Smooth muscle cell (in vitro differentiated cells): ENCODE measurements around the gene CATSPERE. TPM values are rescaled to one million over a fixed set of nuclear protein-coding genes. Genes with fewer than 3 reads are reported as not detected.
"Not testable (repeated sequence)": the region's sequence is repeated elsewhere in the genome, so short reads cannot be mapped to it uniquely, and the experiment has no call there.

Experiments used
- DNase-seq: peaks from one replicate; lab custom pipeline; 2025; ENCODE audit not compliant: unreplicated experiment; lab: John Stamatoyannopoulos, UW
- H2AFZ ChIP-seq: fragments of 200-600 bp; sonication (generic); 2 replicates; pipeline ENCODE4 v1.6.0; 2016; ENCODE audit warnings: antibody characterized with exemption, low read depth, mild to moderate bottlenecking
- H3F3A ChIP-seq: fragments of 200-600 bp; sonication (generic); 2 replicates; pipeline ENCODE4 v1.6.0; 2017; ENCODE audit warnings: antibody characterized with exemption, low read depth
- H3K27ac ChIP-seq: fragments of 200-600 bp; sonication (generic); 2 replicates; pipeline ENCODE4 v1.5.1; 2016; ENCODE audit warnings: low read depth, mild to moderate bottlenecking
- H3K27me3 ChIP-seq: fragments of 200-600 bp; sonication (generic); 2 replicates; pipeline ENCODE4 v1.6.1; 2016; ENCODE audit warnings: low read depth, mild to moderate bottlenecking
- H3K36me3 ChIP-seq: fragments of 200-600 bp; sonication (generic); 2 replicates; pipeline ENCODE4 v1.5.1; 2016; ENCODE audit warnings: low read depth
- H3K4me1 ChIP-seq: fragments of 200-600 bp; sonication (generic); 2 replicates; pipeline ENCODE4 v1.5.1; 2016; ENCODE audit warnings: low read depth
- H3K4me2 ChIP-seq: fragments of 200-600 bp; sonication (generic); 2 replicates; pipeline ENCODE4 v1.6.0; 2016; ENCODE audit warnings: mild to moderate bottlenecking
- H3K4me3 ChIP-seq: fragments of 200-600 bp; sonication (generic); 2 replicates; pipeline ENCODE4 v1.5.1; 2016; ENCODE audit warnings: mild to moderate bottlenecking
- H3K79me2 ChIP-seq: fragments of 200-600 bp; sonication (generic); 2 replicates; pipeline ENCODE4 v1.6.0; 2016; ENCODE audit warnings: low read depth, mild to moderate bottlenecking
- H3K9ac ChIP-seq: fragments of 200-600 bp; sonication (generic); 2 replicates; pipeline ENCODE4 v1.6.0; 2016; ENCODE audit warnings: low read depth
- H3K9me3 ChIP-seq: fragments of 200-600 bp; sonication (generic); replicated peaks from 2 replicates; pipeline ENCODE4 v1.5.1; 2016; ENCODE audit warnings: low read depth
- H4K20me1 ChIP-seq: fragments of 200-600 bp; sonication (generic); 2 replicates; pipeline ENCODE4 v1.6.0; 2016; ENCODE audit warnings: low read depth
- WGBS: methylation state at CpG from one replicate; pipeline ENCODE4 v1.1.7; 2016; ENCODE audit warnings: low lambda C conversion rate; 5-methylcytosine and 5-hydroxymethylcytosine counted together
- polyA plus RNA-seq: library from polyadenylated mRNA; unstranded; fragments of >200 nt; fragmentation: Nextera tagmentation; extraction: Ambion mirVana; gene quantifications from 2 replicates; pipeline ENCODE4 v1.2.1, GENCODE V29; 2016
- total RNA-seq: library from RNA; depleted of rRNA; stranded (reverse); fragments of >200 nt; gene quantifications from 2 replicates; pipeline ENCODE4 v1.2.3, GENCODE V29; 2014
- TF ChIP-seq, protein P1 (sequence below): fragments of 200-600 bp; sonication (generic); IDR thresholded peaks from 2 replicates; pipeline ENCODE4 v1.5.1; 2017; ENCODE audit warnings: borderline replicate concordance, mild to moderate bottlenecking, antibody characterized with exemption; ENCODE audit not compliant: insufficient read depth, poor library complexity, severe bottlenecking

CATSPERE gene
- total and polyA plus RNA-seq, 2 experiments from 2014 or later, result 0.11 to 0.63 TPM

- H3K27me3 ChIP-seq, result no peaks in the 10 kb centered on the region
- peak overlapping the region; percentile 99 for H3K4me2 ChIP-seq
- peaks cover 61% of the 10 kb centered on the region for H4K20me1 ChIP-seq
- no peaks in the 10 kb centered on the region for H3K9me3 ChIP-seq
- H3F3A ChIP-seq, result no peaks in the 10 kb centered on the region
- H3K79me2 ChIP-seq, result peaks cover 70% of the 10 kb centered on the region
- H3K27ac ChIP-seq, result no peak overlapping the region
- TF ChIP-seq, protein P1, sequence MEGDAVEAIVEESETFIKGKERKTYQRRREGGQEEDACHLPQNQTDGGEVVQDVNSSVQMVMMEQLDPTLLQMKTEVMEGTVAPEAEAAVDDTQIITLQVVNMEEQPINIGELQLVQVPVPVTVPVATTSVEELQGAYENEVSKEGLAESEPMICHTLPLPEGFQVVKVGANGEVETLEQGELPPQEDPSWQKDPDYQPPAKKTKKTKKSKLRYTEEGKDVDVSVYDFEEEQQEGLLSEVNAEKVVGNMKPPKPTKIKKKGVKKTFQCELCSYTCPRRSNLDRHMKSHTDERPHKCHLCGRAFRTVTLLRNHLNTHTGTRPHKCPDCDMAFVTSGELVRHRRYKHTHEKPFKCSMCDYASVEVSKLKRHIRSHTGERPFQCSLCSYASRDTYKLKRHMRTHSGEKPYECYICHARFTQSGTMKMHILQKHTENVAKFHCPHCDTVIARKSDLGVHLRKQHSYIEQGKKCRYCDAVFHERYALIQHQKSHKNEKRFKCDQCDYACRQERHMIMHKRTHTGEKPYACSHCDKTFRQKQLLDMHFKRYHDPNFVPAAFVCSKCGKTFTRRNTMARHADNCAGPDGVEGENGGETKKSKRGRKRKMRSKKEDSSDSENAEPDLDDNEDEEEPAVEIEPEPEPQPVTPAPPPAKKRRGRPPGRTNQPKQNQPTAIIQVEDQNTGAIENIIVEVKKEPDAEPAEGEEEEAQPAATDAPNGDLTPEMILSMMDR, result no peak
- H3K4me1 ChIP-seq, result peaks cover 29% of the 10 kb centered on the region
- no peak for DNase-seq
- H2AFZ ChIP-seq, result no peak overlapping the region
- H3K9ac ChIP-seq, result peak overlapping the region; percentile 89
- peaks cover 8% of the 10 kb centered on the region for H3K36me3 ChIP-seq
- peak overlapping the region; percentile 92 for H3K4me3 ChIP-seq
- 97% methylated on average over 1 of the region's 1 CpG for WGBS
These were observed 194.1 kb downstream of the CATSPERE start for GRCh38 chr1:244655186-244655585.

DNA sequence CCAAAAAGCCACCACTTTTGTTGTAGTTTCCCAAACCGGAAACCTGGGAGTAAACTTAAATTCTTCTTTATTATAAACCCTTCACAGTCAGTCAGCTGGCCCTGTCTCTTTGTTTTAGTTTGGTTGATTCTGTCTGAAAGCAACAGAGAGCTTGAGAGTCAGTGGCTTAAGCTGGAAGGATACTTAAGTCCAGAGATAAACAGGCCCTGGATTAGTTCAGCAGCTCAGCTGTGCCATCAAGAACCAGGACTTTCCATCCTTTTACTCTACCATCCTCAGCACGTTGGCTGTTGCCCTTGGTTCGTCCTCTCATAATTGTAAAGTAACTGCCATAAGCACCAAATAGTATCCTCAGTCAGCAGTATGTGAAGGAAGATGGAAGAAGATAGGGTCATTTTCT, 196.3 kb downstream of the CATSPERE start:
- Histone ChIP-seq H3K27me3 (no peaks in the 10 kb centered on the region), H3K4me2 (peak overlapping the region; percentile 22), H3K36me3 (peaks cover 8% of the 10 kb centered on the region), H3K79me2 (peaks cover 88% of the 10 kb centered on the region), H3K4me1 (peaks cover 29% of the 10 kb centered on the region), H3K9ac (no peak overlapping the region), H3K4me3 (no peak overlapping the region), H3K27ac (peak overlapping the region; percentile 57), H3F3A (no peaks in the 10 kb centered on the region), H2AFZ (no peak overlapping the region), H4K20me1 (peaks cover 76% of the 10 kb centered on the region), H3K9me3 (no peaks in the 10 kb centered on the region)
- TF ChIP-seq, protein P1, result no peak
- no peak for DNase-seq
- 50% methylated on average over 3 of the region's 3 CpGs for WGBS

GRCh38 chr1:244659694-244660093, 198.6 kb downstream of the CATSPERE start:
- 95% methylated on average over 3 of the region's 3 CpGs for WGBS
- H3K4me3 ChIP-seq, result no peak overlapping the region
- H3K9ac ChIP-seq, result no peak overlapping the region
- H3K27me3 ChIP-seq, result no peaks in the 10 kb centered on the region
- H3K27ac ChIP-seq, result no peak overlapping the region
- H3K4me1 ChIP-seq, result peaks cover 18% of the 10 kb centered on the region
- H3F3A ChIP-seq, result no peaks in the 10 kb centered on the region
- H2AFZ ChIP-seq, result no peak overlapping the region
- H3K36me3 ChIP-seq, result peaks cover 8% of the 10 kb centered on the region
- no peak for DNase-seq
- H3K9me3 ChIP-seq, result no peaks in the 10 kb centered on the region
- TF ChIP-seq, protein P1, result no peak
- H4K20me1 ChIP-seq, result peaks cover 88% of the 10 kb centered on the region
- H3K4me2 ChIP-seq, result no peak overlapping the region
- H3K79me2 ChIP-seq, result peaks cover 86% of the 10 kb centered on the region

GRCh38 chr1:244660595-244660994, 199.5 kb downstream of the CATSPERE start:
- Histone ChIP-seq H3K27ac (no peak overlapping the region), H2AFZ (no peak overlapping the region), H3K27me3 (no peaks in the 10 kb centered on the region), H3K9ac (no peak overlapping the region), H3F3A (no peaks in the 10 kb centered on the region), H3K79me2 (peaks cover 86% of the 10 kb centered on the region), H3K36me3 (peaks cover 8% of the 10 kb centered on the region), H3K4me3 (no peak overlapping the region), H3K9me3 (no peaks in the 10 kb centered on the region), H3K4me1 (peaks cover 15% of the 10 kb centered on the region), H4K20me1 (peaks cover 88% of the 10 kb centered on the region), H3K4me2 (no peak overlapping the region)
- DNase-seq, result no peak
- TF ChIP-seq, protein P1, result no peak
- WGBS, result 99% methylated on average over 3 of the region's 3 CpGs

GRCh38 chr1:244661569-244662312, 200.7 kb downstream of the CATSPERE start:
- H2AFZ ChIP-seq, H3F3A ChIP-seq, H3K9me3 ChIP-seq, DNase-seq, H3K27me3 ChIP-seq, H3K9ac ChIP-seq, H3K4me3 ChIP-seq, H3K27ac ChIP-seq, H3K36me3 ChIP-seq, H3K4me2 ChIP-seq: not testable (repeated sequence)
- Histone ChIP-seq H3K4me1 (peaks cover 18% of the 10 kb centered on the region), H4K20me1 (peaks cover 89% of the 10 kb centered on the region), H3K79me2 (peaks cover 85% of the 10 kb centered on the region)
- over 99% methylated on average over 4 of the region's 4 CpGs for WGBS
